ENCODE data around the gene RNU6-1.

DNA sequence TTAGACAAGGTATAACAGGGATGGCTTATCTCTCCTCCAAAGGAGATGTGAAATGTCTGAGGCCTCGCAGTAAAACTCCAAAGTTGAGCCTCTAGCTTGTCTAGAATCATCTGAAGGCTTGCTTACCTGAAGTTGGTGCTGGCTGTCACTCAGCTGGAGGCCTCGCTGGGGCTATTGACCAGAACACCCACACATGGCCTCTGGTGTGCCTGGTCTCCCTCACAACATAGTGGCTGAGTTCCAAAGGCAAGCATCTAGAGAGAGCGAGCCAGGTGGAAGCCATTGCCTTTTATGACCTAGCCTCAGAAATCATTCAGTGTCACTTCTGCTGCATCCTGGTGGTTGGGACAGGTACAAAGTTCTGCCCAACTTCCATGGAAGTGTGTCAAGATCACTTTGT lies 17.4 kb upstream of the RNU6-1 start:
- TF ChIP-seq EZH2 (IDR thresholded peaks at IDR 0.05; ENCODE audit: borderline replicate concordance) = no peak
- TF ChIP-seq EZH2phosphoT487 (IDR thresholded peaks at IDR 0.05; ENCODE audit: low read depth, severe bottlenecking, unreplicated experiment) = no peak
- no peak for TF ChIP-seq CTCF (IDR thresholded peaks at IDR 0.05; ENCODE audit: poor library complexity)
